Fibroblast of villous mesenchyme (primary cell): ENCODE data around the gene PLA2G15. TPM values are rescaled to one million over a fixed set of nuclear protein-coding genes. Genes with fewer than 3 reads are reported as not detected.

Experiments used
- DNase-seq: peaks from one replicate; pipeline ENCODE4 v3.0.0-alpha.2; 2010; ENCODE audit warnings: low read depth
- H3K4me3 ChIP-seq: 2 replicates; pipeline ENCODE4 v1.5.1; 2011; ENCODE audit warnings: low read depth, mild to moderate bottlenecking, low read length
- total RNA-seq: library from RNA; depleted of rRNA; stranded (reverse); fragments of >200 nt; gene quantifications from 2 replicates; pipeline ENCODE4 v1.2.3, GENCODE V29; 2012
- TF ChIP-seq, protein P1 (sequence below): IDR thresholded peaks from 2 replicates; pipeline ENCODE4 v1.5.1; 2012; ENCODE audit warnings: low read depth, mild to moderate bottlenecking, low read length; ENCODE audit not compliant: insufficient read depth

Gene PLA2G15
- total RNA-seq, 1 donor, result 19.9 TPM

DNA sequence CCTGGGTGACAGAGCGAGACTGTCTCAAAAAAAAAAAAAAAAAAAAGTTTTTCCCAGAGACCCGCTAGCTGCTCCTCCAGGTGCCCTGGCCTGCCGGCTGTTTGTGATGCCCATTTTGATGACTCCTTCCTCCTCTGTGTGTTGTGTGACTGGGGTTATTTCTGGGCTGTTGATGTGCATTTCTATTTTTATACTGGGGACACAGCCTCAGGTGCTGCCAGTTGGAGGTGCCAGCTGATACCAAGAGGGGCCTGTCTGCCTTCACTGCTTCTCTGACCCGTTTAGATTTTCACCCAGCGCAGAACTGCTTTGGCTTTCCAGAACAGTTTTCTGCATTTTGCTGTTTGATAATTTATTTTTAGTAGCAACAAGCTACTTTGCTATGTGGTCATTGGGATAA, 6.7 kb downstream of the PLA2G15 start:
- TF ChIP-seq, protein P1, sequence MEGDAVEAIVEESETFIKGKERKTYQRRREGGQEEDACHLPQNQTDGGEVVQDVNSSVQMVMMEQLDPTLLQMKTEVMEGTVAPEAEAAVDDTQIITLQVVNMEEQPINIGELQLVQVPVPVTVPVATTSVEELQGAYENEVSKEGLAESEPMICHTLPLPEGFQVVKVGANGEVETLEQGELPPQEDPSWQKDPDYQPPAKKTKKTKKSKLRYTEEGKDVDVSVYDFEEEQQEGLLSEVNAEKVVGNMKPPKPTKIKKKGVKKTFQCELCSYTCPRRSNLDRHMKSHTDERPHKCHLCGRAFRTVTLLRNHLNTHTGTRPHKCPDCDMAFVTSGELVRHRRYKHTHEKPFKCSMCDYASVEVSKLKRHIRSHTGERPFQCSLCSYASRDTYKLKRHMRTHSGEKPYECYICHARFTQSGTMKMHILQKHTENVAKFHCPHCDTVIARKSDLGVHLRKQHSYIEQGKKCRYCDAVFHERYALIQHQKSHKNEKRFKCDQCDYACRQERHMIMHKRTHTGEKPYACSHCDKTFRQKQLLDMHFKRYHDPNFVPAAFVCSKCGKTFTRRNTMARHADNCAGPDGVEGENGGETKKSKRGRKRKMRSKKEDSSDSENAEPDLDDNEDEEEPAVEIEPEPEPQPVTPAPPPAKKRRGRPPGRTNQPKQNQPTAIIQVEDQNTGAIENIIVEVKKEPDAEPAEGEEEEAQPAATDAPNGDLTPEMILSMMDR, result no peak
- DNase-seq, result no peak
- H3K4me3 ChIP-seq, result no peak overlapping the region

DNA sequence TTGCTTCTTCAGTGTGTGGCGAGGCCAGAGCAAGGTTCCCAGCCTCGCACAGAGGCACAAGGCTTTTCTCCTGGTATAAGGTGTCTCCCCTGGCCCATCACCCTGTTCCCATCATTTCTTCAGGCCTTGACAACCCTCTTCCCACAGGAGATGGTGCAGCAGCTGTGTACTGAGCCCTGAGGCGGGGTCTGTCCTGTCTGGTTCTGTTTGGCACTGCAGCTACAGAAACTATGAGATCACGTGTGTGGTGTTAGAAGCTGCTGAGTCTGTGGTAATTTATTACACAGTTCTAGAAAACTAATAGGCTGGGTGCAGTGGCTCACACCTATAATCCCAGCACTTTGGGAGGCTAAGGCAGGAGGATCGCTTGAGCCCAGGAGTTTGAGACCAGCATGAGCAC, 7.2 kb downstream of the PLA2G15 start:
- TF ChIP-seq, protein P1, result no peak
- no peak for DNase-seq
- H3K4me3 ChIP-seq, result no peak overlapping the region

DNA sequence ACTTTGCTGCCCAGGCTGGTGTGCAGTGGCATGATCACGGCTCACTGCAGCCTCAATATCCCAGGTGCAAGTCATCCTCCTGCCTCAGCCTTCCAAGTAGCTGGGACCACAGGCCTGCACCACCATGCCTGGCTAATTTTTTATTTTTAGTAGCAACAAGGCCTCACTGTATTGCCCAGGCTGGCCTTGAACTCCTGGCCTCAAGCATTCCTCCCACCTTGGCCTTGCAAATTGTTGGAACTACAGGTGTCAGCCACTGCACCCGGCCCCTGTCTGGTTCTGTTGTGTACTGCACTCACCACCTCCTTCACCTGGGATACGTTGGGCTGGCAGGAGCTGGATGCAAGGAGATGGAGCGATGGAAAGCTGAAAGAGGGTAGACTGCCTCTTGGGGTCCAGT, 8.5 kb downstream of the PLA2G15 start:
- TF ChIP-seq, protein P1, result no peak
- DNase-seq, result no peak
- H3K4me3 ChIP-seq, result no peak overlapping the region

DNA sequence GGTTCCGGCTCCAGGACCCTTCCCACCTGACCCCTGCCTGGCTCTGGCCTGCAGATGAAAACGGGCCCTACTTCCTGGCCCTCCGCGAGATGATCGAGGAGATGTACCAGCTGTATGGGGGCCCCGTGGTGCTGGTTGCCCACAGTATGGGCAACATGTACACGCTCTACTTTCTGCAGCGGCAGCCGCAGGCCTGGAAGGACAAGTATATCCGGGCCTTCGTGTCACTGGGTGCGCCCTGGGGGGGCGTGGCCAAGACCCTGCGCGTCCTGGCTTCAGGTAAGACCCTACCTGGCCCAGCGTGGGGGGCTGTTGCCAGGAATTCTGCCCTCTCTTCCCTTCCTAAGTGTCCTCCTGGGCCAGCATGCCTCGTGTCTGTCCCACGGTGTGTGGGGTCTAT, 10.5 kb downstream of the PLA2G15 start:
- DNase-seq, result no peak
- no peak overlapping the region for H3K4me3 ChIP-seq
- TF ChIP-seq, protein P1, result no peak

DNA sequence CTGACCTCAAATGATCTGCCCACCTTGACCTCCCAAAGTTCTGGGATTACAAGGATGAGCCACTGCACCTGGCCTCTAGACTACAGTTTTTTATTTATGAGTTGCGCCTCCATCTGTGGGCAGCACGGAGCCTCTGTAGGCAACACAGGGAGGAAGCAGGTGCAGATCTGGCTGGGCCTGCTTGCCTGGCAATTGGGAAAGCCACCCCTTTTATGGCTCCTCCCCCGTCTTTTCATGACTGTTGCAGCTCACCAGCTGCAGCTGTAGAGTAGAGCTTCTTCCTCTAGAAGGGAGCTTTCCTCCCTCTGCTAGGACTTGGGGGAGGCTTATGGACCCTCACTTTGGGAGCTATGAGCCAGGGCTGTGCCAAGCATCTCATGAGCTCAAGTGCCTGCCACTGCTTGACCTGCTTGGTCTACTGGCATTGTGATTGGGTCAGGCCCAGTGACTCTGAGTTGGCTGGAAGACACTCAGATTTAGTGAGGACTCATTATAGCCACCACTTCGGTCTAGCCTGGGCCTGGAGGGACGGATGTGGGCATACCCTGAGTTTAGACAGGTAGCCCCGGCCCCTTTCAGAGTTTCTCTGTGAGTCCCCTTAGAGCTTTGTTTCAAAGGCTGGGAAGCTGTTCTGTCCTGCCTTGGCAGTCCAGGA, 12.2 kb downstream of the PLA2G15 start:
- DNase-seq, result peak; percentile 54

DNA sequence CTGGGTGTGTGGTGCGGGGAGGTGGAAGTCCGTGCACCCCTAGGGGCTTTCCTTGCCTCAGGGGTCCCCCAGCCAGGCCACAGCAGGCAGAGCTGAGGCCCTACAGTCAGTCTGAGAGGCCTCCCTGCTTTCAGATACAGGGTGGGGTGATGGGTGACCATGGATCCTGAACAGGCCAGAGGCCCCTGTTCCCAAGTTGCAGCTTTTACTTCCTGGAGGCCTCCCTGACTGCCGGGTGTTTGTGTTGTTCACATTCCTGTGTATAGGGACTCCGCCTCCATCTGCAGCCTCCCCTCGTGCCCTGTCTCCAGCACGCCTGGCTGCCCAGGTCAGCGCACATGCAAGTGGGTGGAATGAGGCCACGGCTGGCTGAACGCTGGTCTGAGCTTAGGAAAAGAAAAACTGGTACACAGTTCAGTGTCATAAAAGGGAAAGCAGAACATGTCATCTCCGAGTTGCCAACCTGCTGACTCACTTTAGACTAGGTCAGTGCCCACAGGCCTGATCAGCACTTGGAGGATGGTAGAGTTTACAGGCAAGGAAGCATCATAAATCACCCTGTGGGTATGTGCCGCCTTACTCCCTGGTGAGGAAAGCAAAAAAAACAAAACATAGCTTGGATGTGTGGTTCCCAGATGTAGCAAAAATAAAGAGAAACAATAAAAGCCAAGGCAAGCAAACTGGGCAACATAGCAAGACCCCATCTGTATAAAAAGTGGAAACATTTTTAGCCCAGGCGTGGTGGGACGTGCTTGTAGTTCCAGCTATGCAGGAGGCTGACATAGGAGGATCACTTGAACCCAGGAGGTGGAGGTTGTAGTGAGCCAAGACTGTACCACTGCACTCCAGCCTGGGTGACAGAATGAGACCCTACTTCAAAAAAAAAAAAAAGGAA, 13.0 kb downstream of the PLA2G15 start:
- TF ChIP-seq, protein P1, result no peak
- H3K4me3 ChIP-seq, result no peak overlapping the region
- DNase-seq, result peak; percentile 83

More for the DNA sequence above, 12.2 kb downstream of the PLA2G15 start:
- TF ChIP-seq, protein P1, result no peak
- H3K4me3 ChIP-seq, result no peak overlapping the region
